GM19238 (cell line): ENCODE results near the gene LYG1.

Experiments
- DNase-seq: peaks from one replicate; pipeline ENCODE4 v3.0.0; 2011; ENCODE audit warnings: low spot score; ENCODE audit not compliant: insufficient read length

Gene LYG1

GRCh38 chr2:99275882-99276281 lies 25.1 kb downstream of the LYG1 start:
- DNase-seq, result no peak

- no peak for DNase-seq
Measured at GRCh38 chr2:99261242-99261641, 39.8 kb downstream of the LYG1 start.

GRCh38 chr2:99260184-99260583 lies 40.8 kb downstream of the LYG1 start:
- no peak for DNase-seq

GRCh38 chr2:99259465-99259864 lies 41.5 kb downstream of the LYG1 start:
- DNase-seq, result no peak

- no peak for DNase-seq
Measured at GRCh38 chr2:99256677-99257076, 44.3 kb downstream of the LYG1 start.

GRCh38 chr2:99255491-99256318 lies 45.3 kb downstream of the LYG1 start, which contains the start of gene LYG2:
Gene LYG2, minus strand, starts transcription at chr2:99255666. Its CDS starts 1,406 bp downstream, at chr2:99254260.
- DNase-seq, result no peak

- DNase-seq, result no peak
Measured at GRCh38 chr2:99249951-99250350, 51.0 kb downstream of the LYG1 start.

GRCh38 chr2:99242151-99242550 lies 58.8 kb downstream of the LYG1 start:
- DNase-seq, result no peak

- no peak for DNase-seq
Measured at GRCh38 chr2:99240431-99240830, 60.6 kb downstream of the LYG1 start.

GRCh38 chr2:99238599-99238998 lies 62.4 kb downstream of the LYG1 start:
- DNase-seq, result no peak
